Spinal cord (tissue), 10 donors: ENCODE results near the gene CORO1C. TPM values are rescaled to one million over a fixed set of nuclear protein-coding genes. Genes with fewer than 3 reads are reported as not detected.

ENCODE experiments used
- DNase-seq, 6 donors: peaks; one replicate each; pipeline versions ENCODE4 v3.0.0 to v3.0.0-alpha.2; 2013 to 2015; ENCODE audit warnings: low spot score in 6 of 6, low read depth in 4 of 6
- H3K27ac ChIP-seq: one replicate; pipeline ENCODE4 v1.5.1; 2013; ENCODE audit warnings: low read depth, low read length, control low read depth
- H3K27me3 ChIP-seq: one replicate; pipeline ENCODE4 v1.6.1; 2013; ENCODE audit warnings: low read length; ENCODE audit not compliant: control insufficient read depth, insufficient read depth
- H3K36me3 ChIP-seq: one replicate; pipeline ENCODE4 v1.6.1; 2013; ENCODE audit warnings: low read length; ENCODE audit not compliant: control insufficient read depth, insufficient read depth
- H3K4me1 ChIP-seq: one replicate; pipeline ENCODE4 v1.6.1; 2013; ENCODE audit warnings: low read length; ENCODE audit not compliant: control insufficient read depth, insufficient read depth
- H3K4me3 ChIP-seq: one replicate; pipeline ENCODE4 v1.5.1; 2013; ENCODE audit warnings: low read depth, low read length, control low read depth
- H3K9me3 ChIP-seq: one replicate; pipeline ENCODE4 v1.6.1; 2013; ENCODE audit warnings: low read length; ENCODE audit not compliant: control insufficient read depth, insufficient read depth
- WGBS: methylation state at CpG from one replicate; pipeline ENCODE4 v1.1.5; 2013; ENCODE audit warnings: missing lambda C conversion rate; ENCODE audit not compliant: insufficient coverage; 5-methylcytosine and 5-hydroxymethylcytosine counted together
- polyA plus RNA-seq, 2 donors: library from polyadenylated mRNA; unstranded; fragments of 120-200 nt; gene quantifications; one replicate each; pipeline ENCODE4 v1.2.1, GENCODE V29; 2013; ENCODE audit not compliant: insufficient read length in 2 of 2
- total RNA-seq, 2 donors: library from RNA; depleted of rRNA in 1 of 2; stranded (reverse); fragments of 120-200 nt in 1 of 2; fragments of >200 nt in 1 of 2; gene quantifications; one replicate each; pipeline versions ENCODE4 v1.2.3 to v1.2.4, GENCODE V29; 2013 to 2014
- donor health status: healthy.

Gene CORO1C
- total and polyA plus RNA-seq, 4 donors = 66.1 to 133 (median 89.6) TPM

GRCh38 chr12:108616359-108616758 is 115.0 kb downstream of the CORO1C start:
- H3K36me3 ChIP-seq = no peaks in the 10 kb centered on the region
- H3K4me3 ChIP-seq = no peak overlapping the region
- 86% methylated on average over 2 of the region's 2 CpGs for WGBS
- no peak for DNase-seq
- no peaks in the 10 kb centered on the region for H3K9me3 ChIP-seq
- H3K27ac ChIP-seq = no peak overlapping the region
- peaks cover 8% of the 10 kb centered on the region for H3K4me1 ChIP-seq
- H3K27me3 ChIP-seq = no peaks in the 10 kb centered on the region

- H3K27ac ChIP-seq = no peak overlapping the region
- H3K4me1 ChIP-seq = peaks cover 8% of the 10 kb centered on the region
- no peaks in the 10 kb centered on the region for H3K27me3 ChIP-seq
- no peaks in the 10 kb centered on the region for H3K9me3 ChIP-seq
- no peak overlapping the region for H3K4me3 ChIP-seq
- no peaks in the 10 kb centered on the region for H3K36me3 ChIP-seq
- no peak for DNase-seq
- WGBS = no CpG with 5 or more reads among the region's 1 CpG
Observed at GRCh38 chr12:108615918-108616317, 115.4 kb downstream of the CORO1C start.

- Histone ChIP-seq H3K27ac (no peak overlapping the region), H3K27me3 (no peaks in the 10 kb centered on the region), H3K36me3 (no peaks in the 10 kb centered on the region), H3K4me3 (no peak overlapping the region), H3K4me1 (peaks cover 8% of the 10 kb centered on the region), H3K9me3 (no peaks in the 10 kb centered on the region)
- DNase-seq = no peak
- WGBS = 94% methylated on average over 6 of the region's 6 CpGs
Observed at GRCh38 chr12:108614639-108615038, 116.7 kb downstream of the CORO1C start.

- H3K27ac ChIP-seq = no peak overlapping the region
- no peak overlapping the region for H3K4me3 ChIP-seq
- peaks cover 8% of the 10 kb centered on the region for H3K4me1 ChIP-seq
- no peaks in the 10 kb centered on the region for H3K27me3 ChIP-seq
- H3K36me3 ChIP-seq = no peaks in the 10 kb centered on the region
- DNase-seq = no peak
- no peaks in the 10 kb centered on the region for H3K9me3 ChIP-seq
- 89% methylated on average over 4 of the region's 4 CpGs for WGBS
Observed at GRCh38 chr12:108614041-108614440, 117.3 kb downstream of the CORO1C start.

GRCh38 chr12:108613548-108613947 is 117.8 kb downstream of the CORO1C start:
- Histone ChIP-seq H3K27ac (no peak overlapping the region), H3K36me3 (no peaks in the 10 kb centered on the region), H3K4me1 (peaks cover 6% of the 10 kb centered on the region), H3K9me3 (no peaks in the 10 kb centered on the region), H3K27me3 (no peaks in the 10 kb centered on the region), H3K4me3 (no peak overlapping the region)
- DNase-seq = no peak
- 31% methylated on average over 3 of the region's 9 CpGs for WGBS

- Histone ChIP-seq H3K27ac (no peak overlapping the region), H3K9me3 (no peaks in the 10 kb centered on the region), H3K4me3 (no peak overlapping the region), H3K27me3 (no peaks in the 10 kb centered on the region), H3K4me1 (no peaks in the 10 kb centered on the region), H3K36me3 (no peaks in the 10 kb centered on the region)
- DNase-seq = no peak
- WGBS = 61% methylated on average over 5 of the region's 8 CpGs
Observed at GRCh38 chr12:108612788-108613282, 118.5 kb downstream of the CORO1C start.

GRCh38 chr12:108611884-108612415 is 119.4 kb downstream of the CORO1C start:
- no peaks in the 10 kb centered on the region for H3K9me3 ChIP-seq
- H3K36me3 ChIP-seq = no peaks in the 10 kb centered on the region
- 57% methylated on average over 3 of the region's 5 CpGs for WGBS
- no peaks in the 10 kb centered on the region for H3K4me1 ChIP-seq
- DNase-seq = no peak
- no peak overlapping the region for H3K4me3 ChIP-seq
- no peak overlapping the region for H3K27ac ChIP-seq
- H3K27me3 ChIP-seq = no peaks in the 10 kb centered on the region

GRCh38 chr12:108610856-108611605 is 120.3 kb downstream of the CORO1C start:
- WGBS = 80% methylated on average over 8 of the region's 15 CpGs
- H3K9me3 ChIP-seq = no peaks in the 10 kb centered on the region
- no peaks in the 10 kb centered on the region for H3K27me3 ChIP-seq
- H3K27ac ChIP-seq = no peak overlapping the region
- no peaks in the 10 kb centered on the region for H3K36me3 ChIP-seq
- DNase-seq = no peak
- no peak overlapping the region for H3K4me3 ChIP-seq
- peaks cover 4% of the 10 kb centered on the region for H3K4me1 ChIP-seq

- H3K27me3 ChIP-seq = no peaks in the 10 kb centered on the region
- no peak overlapping the region for H3K4me3 ChIP-seq
- no peaks in the 10 kb centered on the region for H3K36me3 ChIP-seq
- 79% methylated on average over 7 of the region's 8 CpGs for WGBS
- H3K4me1 ChIP-seq = peaks cover 4% of the 10 kb centered on the region
- DNase-seq = no peak
- H3K27ac ChIP-seq = no peak overlapping the region
- H3K9me3 ChIP-seq = no peaks in the 10 kb centered on the region
Observed at GRCh38 chr12:108610336-108610815, 120.9 kb downstream of the CORO1C start.
